Measurements from ENCODE around the gene SLC15A1.

Gene SLC15A1

DNA sequence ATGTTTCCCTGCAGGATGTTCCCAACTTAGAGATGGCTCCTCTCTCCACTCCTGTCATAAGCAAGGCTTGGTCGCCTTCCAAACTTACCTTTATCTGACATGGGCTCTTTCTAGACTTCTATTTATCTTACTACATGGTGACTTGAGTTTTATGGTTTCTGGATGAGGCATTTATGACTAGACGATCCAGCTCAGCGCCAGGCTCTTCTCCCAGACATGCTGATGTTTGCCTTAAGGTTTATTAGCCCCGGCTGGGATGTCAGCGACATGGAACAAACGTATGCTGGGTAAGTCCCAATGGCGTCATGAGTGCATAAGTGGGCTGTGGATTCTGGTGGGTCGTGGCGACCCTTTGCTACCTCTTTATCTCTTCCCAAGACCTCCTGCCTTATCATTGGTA, 39.8 kb upstream of the SLC15A1 start:
- Histone ChIP-seq H3K4me3 (ENCODE audit: low read depth, low read length) (no peak overlapping the region), H3K4me1 (ENCODE audit: control insufficient read depth, insufficient read depth, low read length) (peaks cover 8% of the 10 kb centered on the region; the same call in 1 of the 2 replicates), H3K9me3 (ENCODE audit: control insufficient read depth, insufficient read depth, low read depth, low read length) (peaks cover 3% of the 10 kb centered on the region; the same call in 1 of the 2 replicates), H3K36me3 (ENCODE audit: control insufficient read depth, insufficient read depth, low read length) (0 out of 2 replicates have a peak, but pooled peaks cover 6% of the 10 kb centered on the region), H3K9ac (ENCODE audit: low read length) (no peak overlapping the region), H3K27me3 (ENCODE audit: control insufficient read depth, insufficient read depth, low read length) (no peaks in the 10 kb centered on the region), H3K27ac (ENCODE audit: low read depth, low read length) (no peak overlapping the region)

DNA sequence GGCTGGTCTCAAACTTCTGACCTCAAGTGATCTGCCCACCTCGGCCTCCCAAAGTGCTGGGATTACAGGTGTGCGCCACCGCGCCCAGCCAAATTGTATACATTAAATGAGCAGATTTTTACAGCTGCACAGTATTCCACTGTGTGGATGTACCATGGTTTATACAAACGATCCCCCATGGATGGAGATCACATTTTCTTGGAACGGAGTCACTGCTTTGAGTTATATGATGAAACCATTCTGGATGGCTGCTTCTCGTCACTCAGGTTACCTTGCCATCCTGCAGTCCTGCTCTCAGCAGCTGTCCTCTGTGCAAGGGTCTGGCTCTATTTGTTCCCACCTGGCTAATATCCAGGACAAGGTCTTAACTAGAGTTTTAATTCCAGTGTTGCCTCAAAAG, 39.1 kb upstream of the SLC15A1 start:
- peaks cover 3% of the 10 kb centered on the region; the same call in 1 of the 2 replicates for H3K9me3 ChIP-seq (ENCODE audit: control insufficient read depth, insufficient read depth, low read depth, low read length)
- H3K4me3 ChIP-seq (ENCODE audit: low read depth, low read length): no peak overlapping the region

DNA sequence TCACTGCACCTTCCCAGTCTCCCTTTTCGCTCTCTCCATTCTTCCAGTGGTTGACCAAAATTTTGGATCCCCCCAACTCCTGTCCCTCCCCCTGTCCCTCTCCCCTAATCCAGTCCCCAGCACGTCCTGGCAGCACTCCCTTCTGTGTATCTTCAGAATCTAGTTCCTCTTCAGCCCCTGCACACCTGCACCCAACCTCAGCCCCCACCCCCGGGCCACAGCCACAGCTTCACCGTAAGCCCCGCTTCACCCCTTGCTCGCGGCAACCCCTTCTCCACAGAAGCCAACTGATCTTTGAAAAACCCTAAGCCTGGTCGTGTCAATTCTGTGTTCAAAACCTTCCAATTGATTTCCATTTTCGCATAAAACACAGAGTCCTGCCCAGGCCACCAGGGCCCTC, 35.5 kb upstream of the SLC15A1 start:
- Histone ChIP-seq H3K9ac (ENCODE audit: low read length) (no peak overlapping the region), H3K27ac (ENCODE audit: low read depth, low read length) (no peak overlapping the region), H3K36me3 (ENCODE audit: control insufficient read depth, insufficient read depth, low read length) (no peaks in the 10 kb centered on the region), H3K9me3 (ENCODE audit: control insufficient read depth, insufficient read depth, low read depth, low read length) (peaks cover 3% of the 10 kb centered on the region; the same call in 1 of the 2 replicates), H3K4me3 (ENCODE audit: low read depth, low read length) (no peak overlapping the region), H3K4me1 (ENCODE audit: control insufficient read depth, insufficient read depth, low read length) (no peaks in the 10 kb centered on the region), H3K27me3 (ENCODE audit: control insufficient read depth, insufficient read depth, low read length) (no peaks in the 10 kb centered on the region)

More for the DNA sequence above, 39.1 kb upstream of the SLC15A1 start:
- H3K27ac ChIP-seq (ENCODE audit: low read depth, low read length): no peak overlapping the region
- 0 out of 2 replicates have a peak, but pooled peaks cover 6% of the 10 kb centered on the region for H3K36me3 ChIP-seq (ENCODE audit: control insufficient read depth, insufficient read depth, low read length)
- H3K27me3 ChIP-seq (ENCODE audit: control insufficient read depth, insufficient read depth, low read length): no peaks in the 10 kb centered on the region
- H3K9ac ChIP-seq (ENCODE audit: low read length): no peak overlapping the region
- H3K4me1 ChIP-seq (ENCODE audit: control insufficient read depth, insufficient read depth, low read length): peaks cover 3% of the 10 kb centered on the region; the same call in 1 of the 2 replicates

DNA sequence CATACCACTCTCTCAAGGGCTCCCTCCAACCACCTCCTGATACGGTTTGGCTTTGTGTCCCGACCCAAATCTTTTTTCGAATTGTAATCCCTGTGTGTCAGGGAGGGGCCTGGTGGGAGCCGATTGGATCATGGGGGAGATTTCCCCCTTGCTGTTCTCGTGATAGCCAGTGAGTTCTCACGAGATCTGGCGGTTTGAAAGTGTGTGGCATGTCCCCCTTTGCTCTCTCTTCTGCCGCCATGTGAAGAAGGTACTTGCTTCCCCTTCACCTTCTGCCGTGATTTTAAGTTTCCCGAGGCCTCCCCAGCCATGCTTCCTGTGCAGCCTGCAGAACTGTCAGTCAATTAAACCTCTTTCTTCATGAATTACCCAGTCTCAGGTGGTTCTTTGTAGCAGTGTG, 34.7 kb upstream of the SLC15A1 start:
- Histone ChIP-seq H3K27me3 (ENCODE audit: control insufficient read depth, insufficient read depth, low read length) (no peaks in the 10 kb centered on the region), H3K9me3 (ENCODE audit: control insufficient read depth, insufficient read depth, low read depth, low read length) (peaks cover 3% of the 10 kb centered on the region; the same call in 1 of the 2 replicates), H3K4me1 (ENCODE audit: control insufficient read depth, insufficient read depth, low read length) (no peaks in the 10 kb centered on the region), H3K27ac (ENCODE audit: low read depth, low read length) (no peak overlapping the region), H3K4me3 (ENCODE audit: low read depth, low read length) (no peak overlapping the region), H3K36me3 (ENCODE audit: control insufficient read depth, insufficient read depth, low read length) (no peaks in the 10 kb centered on the region), H3K9ac (ENCODE audit: low read length) (no peak overlapping the region)

DNA sequence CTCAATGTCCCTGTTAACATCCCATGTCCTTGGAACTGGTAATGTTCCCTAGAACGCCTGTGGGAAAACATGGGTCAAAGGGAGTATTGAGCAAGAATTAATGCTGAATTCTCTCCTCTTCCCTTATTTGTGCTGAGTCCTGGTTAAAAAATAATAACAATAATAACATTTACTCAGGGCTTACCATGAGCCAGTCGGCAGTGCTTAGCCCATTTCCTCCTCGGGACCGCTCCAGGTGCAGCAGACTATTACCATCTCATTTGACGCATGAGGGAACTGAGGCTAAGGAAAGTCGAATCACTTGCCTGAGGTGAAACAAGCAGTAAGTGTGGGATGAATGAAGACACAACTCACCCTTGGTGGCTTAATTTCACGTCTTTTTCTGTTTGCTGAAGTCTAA, 33.6 kb upstream of the SLC15A1 start:
- no peak overlapping the region for H3K4me3 ChIP-seq (ENCODE audit: low read depth, low read length)
- no peaks in the 10 kb centered on the region for H3K36me3 ChIP-seq (ENCODE audit: control insufficient read depth, insufficient read depth, low read length)
- no peaks in the 10 kb centered on the region for H3K4me1 ChIP-seq (ENCODE audit: control insufficient read depth, insufficient read depth, low read length)
- no peaks in the 10 kb centered on the region for H3K27me3 ChIP-seq (ENCODE audit: control insufficient read depth, insufficient read depth, low read length)
- H3K9me3 ChIP-seq (ENCODE audit: control insufficient read depth, insufficient read depth, low read depth, low read length): no peaks in the 10 kb centered on the region; the same call in 1 of the 2 replicates
- no peak overlapping the region for H3K27ac ChIP-seq (ENCODE audit: low read depth, low read length)
- no peak overlapping the region for H3K9ac ChIP-seq (ENCODE audit: low read length)

DNA sequence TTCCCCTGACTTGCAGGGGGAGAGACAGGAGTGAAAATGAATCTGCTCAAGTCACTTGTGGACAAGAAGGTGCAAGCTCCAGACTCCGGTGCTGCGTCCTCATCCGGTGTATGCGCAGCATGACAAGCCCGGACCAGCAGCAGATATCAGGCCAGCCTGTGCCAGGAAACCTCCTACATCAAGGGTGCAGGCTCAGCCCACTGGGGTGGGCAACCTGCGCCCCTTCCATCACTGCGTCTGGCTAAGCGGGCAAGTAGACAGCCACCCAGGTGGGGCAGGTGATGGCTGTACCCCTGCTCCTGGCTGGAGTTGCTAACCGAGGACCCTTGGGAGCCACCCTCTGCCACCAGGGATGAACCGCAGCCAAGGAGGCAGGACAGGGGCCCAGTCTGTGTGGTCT, 32.9 kb upstream of the SLC15A1 start:
- Histone ChIP-seq H3K4me1 (ENCODE audit: control insufficient read depth, insufficient read depth, low read length) (no peaks in the 10 kb centered on the region), H3K9me3 (ENCODE audit: control insufficient read depth, insufficient read depth, low read depth, low read length) (no peaks in the 10 kb centered on the region; the same call in 1 of the 2 replicates), H3K27me3 (ENCODE audit: control insufficient read depth, insufficient read depth, low read length) (no peaks in the 10 kb centered on the region), H3K27ac (ENCODE audit: low read depth, low read length) (no peak overlapping the region), H3K36me3 (ENCODE audit: control insufficient read depth, insufficient read depth, low read length) (no peaks in the 10 kb centered on the region), H3K9ac (ENCODE audit: low read length) (no peak overlapping the region), H3K4me3 (ENCODE audit: low read depth, low read length) (no peak overlapping the region)

DNA sequence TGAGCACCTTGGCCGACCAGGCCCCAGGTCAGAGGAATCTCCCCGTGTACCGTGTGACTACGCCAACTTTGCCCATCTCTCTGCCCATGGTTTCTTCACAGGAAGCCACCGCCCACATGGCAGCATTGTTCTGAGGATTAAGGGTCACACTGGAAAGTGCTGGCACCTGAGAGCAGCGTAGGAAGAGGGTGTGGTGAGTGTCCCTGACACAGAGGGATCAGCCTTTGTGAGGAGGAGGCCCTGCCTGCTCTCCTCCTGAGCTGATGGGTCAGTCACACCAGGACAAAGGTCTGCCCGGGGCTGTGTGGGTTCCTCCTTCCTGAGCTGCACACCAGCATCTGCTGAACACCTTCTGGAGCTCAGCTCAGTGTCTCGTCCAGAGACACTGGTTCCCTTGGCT, 32.2 kb upstream of the SLC15A1 start:
- H3K36me3 ChIP-seq (ENCODE audit: control insufficient read depth, insufficient read depth, low read length): no peaks in the 10 kb centered on the region
- no peaks in the 10 kb centered on the region for H3K4me1 ChIP-seq (ENCODE audit: control insufficient read depth, insufficient read depth, low read length)
- no peaks in the 10 kb centered on the region; the same call in 1 of the 2 replicates for H3K9me3 ChIP-seq (ENCODE audit: control insufficient read depth, insufficient read depth, low read depth, low read length)
- no peak overlapping the region for H3K9ac ChIP-seq (ENCODE audit: low read length)
- H3K27me3 ChIP-seq (ENCODE audit: control insufficient read depth, insufficient read depth, low read length): no peaks in the 10 kb centered on the region
- H3K4me3 ChIP-seq (ENCODE audit: low read depth, low read length): no peak overlapping the region
- H3K27ac ChIP-seq (ENCODE audit: low read depth, low read length): no peak overlapping the region

DNA sequence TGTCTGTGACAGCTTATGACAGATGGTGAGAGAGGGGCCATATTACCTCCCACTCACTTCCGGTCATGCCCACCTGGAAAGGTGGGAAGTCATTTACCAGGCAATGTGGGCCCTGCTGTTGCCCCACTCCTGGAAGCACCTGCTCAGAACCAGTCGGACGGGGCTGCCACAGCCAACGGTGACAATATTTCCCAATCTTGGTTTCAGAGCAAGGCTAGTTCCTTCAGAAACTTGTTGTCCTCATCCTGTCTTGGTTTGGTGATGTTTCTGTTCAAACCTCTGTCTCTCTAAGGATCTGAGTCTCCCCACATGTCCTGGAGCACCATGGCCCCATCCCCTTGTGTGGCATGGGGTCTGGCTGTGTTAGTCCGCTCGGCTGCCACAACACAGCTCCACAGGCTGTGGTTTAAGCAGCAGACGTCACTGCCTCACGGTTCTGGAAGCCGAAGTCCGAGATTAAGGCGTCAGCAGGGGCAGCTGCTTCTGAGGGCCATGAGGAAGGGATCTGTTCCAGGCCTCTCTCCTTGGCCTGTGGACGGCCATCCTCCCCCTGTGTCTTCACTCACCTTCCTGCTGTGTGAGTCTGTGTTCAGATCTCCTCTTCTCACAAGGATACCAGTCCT, 31.5 kb upstream of the SLC15A1 start:
- Histone ChIP-seq H3K36me3 (ENCODE audit: control insufficient read depth, insufficient read depth, low read length) (no peaks in the 10 kb centered on the region), H3K9me3 (ENCODE audit: control insufficient read depth, insufficient read depth, low read depth, low read length) (no peaks in the 10 kb centered on the region), H3K4me1 (ENCODE audit: control insufficient read depth, insufficient read depth, low read length) (no peaks in the 10 kb centered on the region), H3K27me3 (ENCODE audit: control insufficient read depth, insufficient read depth, low read length) (no peaks in the 10 kb centered on the region), H3K27ac (ENCODE audit: low read depth, low read length) (no peak overlapping the region), H3K4me3 (ENCODE audit: low read depth, low read length) (no peak overlapping the region), H3K9ac (ENCODE audit: low read length) (no peak overlapping the region)

DNA sequence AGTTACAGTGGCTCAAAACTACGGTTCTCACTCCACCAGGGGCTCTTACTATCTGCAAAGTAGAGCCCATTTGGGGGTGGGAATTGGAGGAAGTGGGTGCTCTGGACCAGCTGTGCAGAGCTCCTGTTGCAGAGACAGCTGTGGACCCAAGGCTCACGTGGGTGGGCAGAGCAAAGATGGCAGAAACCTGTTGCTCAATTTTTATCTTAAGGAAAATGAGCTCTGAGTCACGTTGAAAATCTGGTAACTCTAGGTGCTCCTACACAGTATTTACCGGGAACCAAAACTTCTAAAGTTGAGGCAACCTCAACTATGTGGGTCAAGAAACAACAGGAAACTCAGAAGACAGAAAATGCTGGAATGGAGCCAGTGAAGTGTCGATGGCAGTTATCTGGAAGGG, 30.2 kb upstream of the SLC15A1 start:
- Histone ChIP-seq H3K4me3 (ENCODE audit: low read depth, low read length) (no peak overlapping the region), H3K36me3 (ENCODE audit: control insufficient read depth, insufficient read depth, low read length) (no peaks in the 10 kb centered on the region), H3K4me1 (ENCODE audit: control insufficient read depth, insufficient read depth, low read length) (peaks cover 5% of the 10 kb centered on the region; the same call in 1 of the 2 replicates), H3K9me3 (ENCODE audit: control insufficient read depth, insufficient read depth, low read depth, low read length) (no peaks in the 10 kb centered on the region), H3K27ac (ENCODE audit: low read depth, low read length) (no peak overlapping the region), H3K9ac (ENCODE audit: low read length) (no peak overlapping the region), H3K27me3 (ENCODE audit: control insufficient read depth, insufficient read depth, low read length) (no peaks in the 10 kb centered on the region)

DNA sequence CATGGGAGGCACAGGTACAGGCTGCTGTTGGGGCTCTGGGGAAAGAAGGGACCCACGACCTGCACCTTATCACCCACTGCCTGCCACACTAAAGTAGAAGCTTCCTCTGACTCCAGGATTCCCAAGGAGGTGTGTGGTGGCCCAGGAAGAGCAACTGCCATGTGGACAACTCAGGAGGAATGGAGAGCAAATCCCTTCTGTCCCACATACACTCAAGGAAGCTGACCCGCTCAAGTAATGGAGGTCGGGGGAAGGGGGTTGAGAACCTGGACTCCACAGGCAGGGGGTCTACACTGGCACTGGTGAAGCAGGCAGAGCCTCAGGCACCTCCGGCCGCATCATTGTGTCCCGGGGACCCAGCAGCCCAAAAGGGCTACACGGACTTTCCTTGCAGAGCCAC, 29.4 kb upstream of the SLC15A1 start:
- H3K4me3 ChIP-seq (ENCODE audit: low read depth, low read length): no peak overlapping the region
- no peak overlapping the region for H3K27ac ChIP-seq (ENCODE audit: low read depth, low read length)
- peaks cover 5% of the 10 kb centered on the region; the same call in 1 of the 2 replicates for H3K4me1 ChIP-seq (ENCODE audit: control insufficient read depth, insufficient read depth, low read length)
- H3K9me3 ChIP-seq (ENCODE audit: control insufficient read depth, insufficient read depth, low read depth, low read length): no peaks in the 10 kb centered on the region
- H3K9ac ChIP-seq (ENCODE audit: low read length): no peak overlapping the region
- H3K27me3 ChIP-seq (ENCODE audit: control insufficient read depth, insufficient read depth, low read length): no peaks in the 10 kb centered on the region
- no peaks in the 10 kb centered on the region for H3K36me3 ChIP-seq (ENCODE audit: control insufficient read depth, insufficient read depth, low read length)

DNA sequence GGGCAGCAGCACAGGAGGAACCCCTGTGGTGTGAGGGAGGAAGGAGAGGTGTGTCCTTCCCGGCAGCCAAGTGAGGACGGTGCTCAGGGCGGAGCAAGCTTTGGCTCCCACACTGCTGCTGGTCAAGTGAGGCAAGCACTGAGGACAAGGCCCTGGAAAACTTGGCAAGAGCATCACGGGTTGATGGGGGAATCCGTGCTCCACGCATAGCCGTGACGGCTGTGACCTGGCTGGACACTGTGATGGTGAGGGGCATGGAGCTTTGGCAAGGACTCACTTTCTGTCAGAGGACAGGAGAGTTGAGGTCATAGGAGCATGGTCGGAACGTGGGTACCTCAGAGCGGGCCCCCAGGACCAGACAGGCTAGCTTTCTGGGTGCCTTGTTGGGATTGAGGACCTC, 29.0 kb upstream of the SLC15A1 start:
- no peaks in the 10 kb centered on the region for H3K9me3 ChIP-seq (ENCODE audit: control insufficient read depth, insufficient read depth, low read depth, low read length)
- H3K36me3 ChIP-seq (ENCODE audit: control insufficient read depth, insufficient read depth, low read length): no peaks in the 10 kb centered on the region
- H3K4me3 ChIP-seq (ENCODE audit: low read depth, low read length): no peak overlapping the region
- H3K4me1 ChIP-seq (ENCODE audit: control insufficient read depth, insufficient read depth, low read length): peaks cover 5% of the 10 kb centered on the region; the same call in 1 of the 2 replicates
- H3K27me3 ChIP-seq (ENCODE audit: control insufficient read depth, insufficient read depth, low read length): no peaks in the 10 kb centered on the region
- H3K27ac ChIP-seq (ENCODE audit: low read depth, low read length): no peak overlapping the region
- H3K9ac ChIP-seq (ENCODE audit: low read length): no peak overlapping the region

Measured in HUES6 (cell line).